Sigmoid colon (tissue), 7 donors: ENCODE measurements around the gene NF2. TPM values are rescaled to one million over a fixed set of nuclear protein-coding genes. Genes with fewer than 3 reads are reported as not detected.

Experiments used
- DNase-seq: peaks from one replicate; pipeline ENCODE4 v3.0.0-alpha.2; 2019
- H3K27ac ChIP-seq, 4 donors: fragments of 200-600 bp; sonication (generic); one replicate each; pipeline ENCODE4 v1.5.1; 2016 to 2019; ENCODE audit warnings: mild to moderate bottlenecking in 1 of 4
- H3K27me3 ChIP-seq, 3 donors: fragments of 200-600 bp; sonication (generic); one replicate each; pipeline ENCODE4 v1.5.1; 2019; ENCODE audit warnings: mild to moderate bottlenecking in 1 of 3
- H3K36me3 ChIP-seq, 4 donors: fragments of 200-600 bp; sonication (generic); one replicate each; pipeline ENCODE4 v1.5.1; 2016 to 2019
- H3K4me1 ChIP-seq, 4 donors: fragments of 200-600 bp; sonication (generic); one replicate each; pipeline ENCODE4 v1.5.1; 2017 to 2019
- H3K4me3 ChIP-seq, 4 donors: fragments of 200-600 bp; sonication (generic); one replicate each; pipeline ENCODE4 v1.5.1; 2017 to 2019; ENCODE audit warnings: mild to moderate bottlenecking in 2 of 4, moderate library complexity in 1 of 4
- H3K9me3 ChIP-seq, 4 donors: fragments of 200-600 bp in 3 of 4; sonication (generic) in 3 of 4; one replicate each; pipeline versions ENCODE4 v1.5.1 to v1.6.1; 2013 to 2019
- CTCF ChIP-seq, 4 experiments: fragments of 450-650 bp in 3 of 4; fragments of 200-600 bp in 1 of 4; IDR thresholded peaks; one replicate each; pipeline ENCODE4 v1.5.1; 2016 to 2019; ENCODE audit warnings: antibody characterized with exemption in 4 of 4, mild to moderate bottlenecking in 3 of 4, moderate library complexity in 2 of 4
- EP300 ChIP-seq, 4 donors: sonication (generic); formaldehyde crosslinking; IDR thresholded peaks; one replicate each; pipeline ENCODE4 v1.6.1; 2017; ENCODE audit warnings: antibody characterized with exemption in 4 of 4
- POLR2A ChIP-seq, 2 donors: fragments of 450-650 bp; IDR thresholded peaks; one replicate each; pipeline ENCODE4 v1.6.1; 2016; ENCODE audit warnings: antibody characterized with exemption in 2 of 2, mild to moderate bottlenecking in 2 of 2, moderate library complexity in 2 of 2
- POLR2AphosphoS5 ChIP-seq, 4 donors: sonication (generic); formaldehyde crosslinking; IDR thresholded peaks; one replicate each; pipeline ENCODE4 v1.6.1; 2017; ENCODE audit warnings: antibody characterized with exemption in 4 of 4
- WGBS, 2 donors: extraction: QIAGEN DNeasy Blood & Tissue Kit; methylation state at CpG; one replicate each; pipeline ENCODE4 v1.1.7; 2013; 5-methylcytosine and 5-hydroxymethylcytosine counted together
- intact Hi-C: fragments of 100-400 bp; cut with DNase I; formaldehyde crosslinking; loops from one replicate; pipeline ENCODE4 v1.15.1; 2023
- polyA plus RNA-seq, 3 donors: library from polyadenylated mRNA; stranded (reverse); fragments of 200-250 nt; gene quantifications; one replicate each; pipeline ENCODE4 v1.2.3, GENCODE V29; 2013
- total RNA-seq, 4 donors: library from RNA; depleted of rRNA; stranded (reverse); fragments of >200 nt; gene quantifications; one replicate each; pipeline ENCODE4 v1.1.0, GENCODE V29; 2016
- donor health status: healthy with polysubstance abuse.
- donor health status: Bipolar disorder and iron deficiency.
- donor health status: healthy.

Gene NF2
- total and polyA plus RNA-seq, 7 donors: 3.6 to 34.3 (median 18.7) TPM

- intact Hi-C loops: loop anchor here (5.0 kb wide), 1 partner anchor 370 kb away; no protein-coding TSS in a partner anchor
- H3K9me3 ChIP-seq: no peaks in the 10 kb centered on the region
- H3K36me3 ChIP-seq: peaks cover 0 to 33% (median 0%) of the 10 kb centered on the region in 4 donors
- H3K4me3 ChIP-seq: no peak overlapping the region
- H3K4me1 ChIP-seq: peaks cover 0 to 16% (median 5%) of the 10 kb centered on the region in 4 donors
- no peak overlapping the region for H3K27ac ChIP-seq
- TF ChIP-seq EP300 (IDR thresholded peaks at IDR 0.05) (no peak), CTCF (IDR thresholded peaks at IDR 0.05) (no peak), POLR2AphosphoS5 (IDR thresholded peaks at IDR 0.05) (no peak), POLR2A (IDR thresholded peaks at IDR 0.05) (no peak)
- no peak for DNase-seq
- 96 to 97% methylated on average over 1 of the region's 1 CpG for WGBS, 2 donors
- H3K27me3 ChIP-seq: no peaks in the 10 kb centered on the region
These were observed 33.7 kb downstream of the NF2 start for GRCh38 chr22:29637181-29637580.

- TF ChIP-seq POLR2AphosphoS5 (IDR thresholded peaks at IDR 0.05) (no peak), POLR2A (IDR thresholded peaks at IDR 0.05) (no peak), CTCF (IDR thresholded peaks at IDR 0.05) (no peak), EP300 (IDR thresholded peaks at IDR 0.05) (no peak)
- H3K9me3 ChIP-seq: no peaks in the 10 kb centered on the region
- 94% methylated on average over 1 of the region's 1 CpG for WGBS, 2 donors
- H3K4me3 ChIP-seq: no peak overlapping the region
- no peak overlapping the region for H3K27ac ChIP-seq
- H3K36me3 ChIP-seq: peaks cover 0 to 43% (median 0%) of the 10 kb centered on the region in 4 donors
- H3K27me3 ChIP-seq: no peaks in the 10 kb centered on the region
- intact Hi-C loops: loop anchor here (5.0 kb wide), 1 partner anchor 369 kb away; no protein-coding TSS in a partner anchor
- peaks cover 0 to 13% (median 5%) of the 10 kb centered on the region in 4 donors for H3K4me1 ChIP-seq
- no peak for DNase-seq
These were observed 35.2 kb downstream of the NF2 start for GRCh38 chr22:29638678-29639077.

DNA sequence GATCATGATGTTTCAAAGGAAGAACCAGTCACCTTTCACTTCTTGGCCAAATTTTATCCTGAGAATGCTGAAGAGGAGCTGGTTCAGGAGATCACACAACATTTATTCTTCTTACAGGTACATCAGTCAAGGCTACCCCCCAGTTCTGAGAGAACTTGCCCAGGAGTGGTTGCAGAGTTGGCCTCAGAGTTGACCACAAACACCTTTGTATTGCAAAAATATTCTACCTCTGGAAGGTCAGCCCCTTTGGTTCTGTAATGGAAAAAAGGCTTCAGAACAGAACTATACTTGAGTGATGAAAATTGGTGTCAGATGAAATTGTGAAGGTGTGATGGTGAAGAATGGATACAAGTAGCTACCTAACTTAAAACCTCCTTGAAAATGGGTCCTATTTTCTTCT is 35.7 kb downstream of the NF2 start:
- Histone ChIP-seq H3K27ac (no peak overlapping the region), H3K4me3 (no peak overlapping the region), H3K9me3 (no peaks in the 10 kb centered on the region), H3K27me3 (no peaks in the 10 kb centered on the region), H3K4me1 (peaks cover 0 to 11% (median 5%) of the 10 kb centered on the region in 4 donors), H3K36me3 (peaks cover 0 to 43% (median 0%) of the 10 kb centered on the region in 4 donors)
- no peak for DNase-seq
- intact Hi-C loops: loop anchor here (5.0 kb wide), 1 partner anchor 368 kb away; no protein-coding TSS in a partner anchor
- no peak for TF ChIP-seq POLR2AphosphoS5 (IDR thresholded peaks at IDR 0.05)
- no peak for TF ChIP-seq CTCF (IDR thresholded peaks at IDR 0.05)
- TF ChIP-seq EP300 (IDR thresholded peaks at IDR 0.05): no peak
- TF ChIP-seq POLR2A (IDR thresholded peaks at IDR 0.05): no peak

- peak overlapping the region in 3 of 4 donors; percentile 8 to 44 (median 31) for H3K27ac ChIP-seq
- peaks cover 0 to 57% (median 0%) of the 10 kb centered on the region in 4 donors for H3K36me3 ChIP-seq
These were observed 37.7 kb downstream of the NF2 start for GRCh38 chr22:29641042-29641699.

More at GRCh38 chr22:29641042-29641699, 37.7 kb downstream of the NF2 start:
- Histone ChIP-seq H3K4me3 (no peak overlapping the region), H3K4me1 (peaks cover 0 to 6% (median 0%) of the 10 kb centered on the region in 4 donors), H3K9me3 (no peaks in the 10 kb centered on the region), H3K27me3 (no peaks in the 10 kb centered on the region)
- TF ChIP-seq CTCF (IDR thresholded peaks at IDR 0.05): no peak
- peak in 3 of 4 donors; percentile 22 to 56 (median 26) for TF ChIP-seq POLR2AphosphoS5 (IDR thresholded peaks at IDR 0.05)
- intact Hi-C loops: no loop called here
- peak; percentile 73 for DNase-seq
- 45 to 57% methylated on average over 8 of the region's 8 CpGs for WGBS, 2 donors
